GM23338 (cell line): ENCODE data around the gene FBXL20.

ENCODE experiments used
- CREB1 ChIP-seq: fragments of 250-450 bp; sonication (Bioruptor Pico); IDR thresholded peaks from 2 replicates; pipeline ENCODE4 v1.5.0; 2020; ENCODE audit warnings: low read depth, mild to moderate bottlenecking, moderate library complexity
- EZH2 ChIP-seq: fragments of 200-600 bp; sonication (generic); IDR thresholded peaks from one replicate; pipeline ENCODE4 v1.8.0; 2017; ENCODE audit warnings: antibody characterized with exemption, mild to moderate bottlenecking, low read depth; ENCODE audit not compliant: unreplicated experiment
- EZH2phosphoT487 ChIP-seq: fragments of 200-600 bp; sonication (generic); IDR thresholded peaks from one replicate; pipeline ENCODE4 v1.8.1; 2018; ENCODE audit warnings: antibody characterized with exemption; ENCODE audit not compliant: unreplicated experiment
- JUNB ChIP-seq: IDR thresholded peaks from one replicate; pipeline ENCODE4 v1.6.1; 2016; ENCODE audit warnings: antibody characterized with exemption; ENCODE audit not compliant: unreplicated experiment
- POLR2AphosphoS5 ChIP-seq: IDR thresholded peaks from 2 replicates; pipeline ENCODE4 v1.6.1; 2016; ENCODE audit warnings: antibody characterized with exemption, low read depth
- STAT1 ChIP-seq: IDR thresholded peaks from one replicate; pipeline ENCODE4 v1.6.1; 2016; ENCODE audit warnings: antibody characterized with exemption; ENCODE audit not compliant: unreplicated experiment
- ZNF114 ChIP-seq: fragments of 250-450 bp; sonication (Bioruptor Pico); IDR thresholded peaks from 2 replicates; pipeline ENCODE4 v1.5.0; 2020; ENCODE audit warnings: mild to moderate bottlenecking, moderate library complexity
- ZNF331 ChIP-seq: fragments of 250-450 bp; sonication (Bioruptor Pico); IDR thresholded peaks from 2 replicates; pipeline ENCODE4 v1.5.0; 2020; ENCODE audit warnings: low read depth, mild to moderate bottlenecking, moderate library complexity
- TF ChIP-seq, protein P1 (sequence below), 2 experiments: fragments of 200-600 bp in 1 of 2; sonication (generic) in 1 of 2; conservative IDR thresholded peaks; 2 replicates each; pipeline versions ENCODE4 v1.5.1 to v1.6.1; 2016 to 2017; ENCODE audit warnings: antibody characterized with exemption in 2 of 2, low read depth in 2 of 2, mild to moderate bottlenecking in 2 of 2, moderate library complexity in 1 of 2
- TF ChIP-seq, protein P2 (sequence below): IDR thresholded peaks from one replicate; pipeline ENCODE4 v1.6.1; 2018; ENCODE audit warnings: antibody characterized with exemption; ENCODE audit not compliant: unreplicated experiment
- TF ChIP-seq, protein P3 (sequence below): IDR thresholded peaks from 2 replicates; pipeline ENCODE4 v1.6.1; 2016; ENCODE audit warnings: antibody characterized with exemption

DNA sequence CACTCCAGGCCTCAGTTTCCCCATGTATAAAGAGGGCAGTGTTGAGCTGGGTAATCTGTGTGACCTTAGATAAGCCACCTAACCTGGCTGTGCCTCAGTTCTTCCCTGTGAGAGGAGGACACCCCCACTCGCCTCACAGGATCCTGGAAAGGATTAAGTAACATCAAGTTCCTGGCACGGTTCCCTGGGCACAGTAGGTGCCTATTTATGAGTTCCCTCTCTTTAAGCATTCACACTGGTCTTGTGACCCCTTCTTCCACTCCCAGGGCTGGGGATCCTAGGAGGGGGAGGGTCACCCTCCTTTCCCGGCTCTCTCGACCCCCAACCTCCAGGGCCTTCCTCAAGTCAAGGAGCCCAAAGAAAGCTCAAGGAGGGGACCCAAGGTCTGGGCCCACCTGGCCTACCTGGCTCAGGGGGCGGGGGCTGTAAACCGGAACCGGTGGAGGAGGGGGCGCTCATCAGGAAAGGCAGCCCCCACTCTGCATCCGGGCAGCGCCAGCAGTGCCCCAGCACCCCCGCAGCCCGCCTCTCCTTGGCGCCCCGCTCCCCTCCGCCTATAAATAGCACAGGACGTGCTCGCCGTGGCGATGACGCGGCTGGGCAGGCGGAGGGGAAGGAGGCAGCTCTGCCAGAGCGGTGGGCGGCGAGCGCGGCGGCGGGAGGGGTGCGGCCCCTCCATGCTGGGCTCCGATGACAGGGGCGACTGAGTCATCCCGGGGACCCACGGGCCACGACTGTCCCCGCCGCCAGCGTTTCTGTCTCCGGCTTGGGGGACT, 191.9 kb downstream of the FBXL20 start:
- TF ChIP-seq, protein P1, sequence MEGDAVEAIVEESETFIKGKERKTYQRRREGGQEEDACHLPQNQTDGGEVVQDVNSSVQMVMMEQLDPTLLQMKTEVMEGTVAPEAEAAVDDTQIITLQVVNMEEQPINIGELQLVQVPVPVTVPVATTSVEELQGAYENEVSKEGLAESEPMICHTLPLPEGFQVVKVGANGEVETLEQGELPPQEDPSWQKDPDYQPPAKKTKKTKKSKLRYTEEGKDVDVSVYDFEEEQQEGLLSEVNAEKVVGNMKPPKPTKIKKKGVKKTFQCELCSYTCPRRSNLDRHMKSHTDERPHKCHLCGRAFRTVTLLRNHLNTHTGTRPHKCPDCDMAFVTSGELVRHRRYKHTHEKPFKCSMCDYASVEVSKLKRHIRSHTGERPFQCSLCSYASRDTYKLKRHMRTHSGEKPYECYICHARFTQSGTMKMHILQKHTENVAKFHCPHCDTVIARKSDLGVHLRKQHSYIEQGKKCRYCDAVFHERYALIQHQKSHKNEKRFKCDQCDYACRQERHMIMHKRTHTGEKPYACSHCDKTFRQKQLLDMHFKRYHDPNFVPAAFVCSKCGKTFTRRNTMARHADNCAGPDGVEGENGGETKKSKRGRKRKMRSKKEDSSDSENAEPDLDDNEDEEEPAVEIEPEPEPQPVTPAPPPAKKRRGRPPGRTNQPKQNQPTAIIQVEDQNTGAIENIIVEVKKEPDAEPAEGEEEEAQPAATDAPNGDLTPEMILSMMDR (conservative IDR thresholded peaks at IDR 0.05; ENCODE audit: low read depth in 2 of 2): no peak
- TF ChIP-seq, protein P2, sequence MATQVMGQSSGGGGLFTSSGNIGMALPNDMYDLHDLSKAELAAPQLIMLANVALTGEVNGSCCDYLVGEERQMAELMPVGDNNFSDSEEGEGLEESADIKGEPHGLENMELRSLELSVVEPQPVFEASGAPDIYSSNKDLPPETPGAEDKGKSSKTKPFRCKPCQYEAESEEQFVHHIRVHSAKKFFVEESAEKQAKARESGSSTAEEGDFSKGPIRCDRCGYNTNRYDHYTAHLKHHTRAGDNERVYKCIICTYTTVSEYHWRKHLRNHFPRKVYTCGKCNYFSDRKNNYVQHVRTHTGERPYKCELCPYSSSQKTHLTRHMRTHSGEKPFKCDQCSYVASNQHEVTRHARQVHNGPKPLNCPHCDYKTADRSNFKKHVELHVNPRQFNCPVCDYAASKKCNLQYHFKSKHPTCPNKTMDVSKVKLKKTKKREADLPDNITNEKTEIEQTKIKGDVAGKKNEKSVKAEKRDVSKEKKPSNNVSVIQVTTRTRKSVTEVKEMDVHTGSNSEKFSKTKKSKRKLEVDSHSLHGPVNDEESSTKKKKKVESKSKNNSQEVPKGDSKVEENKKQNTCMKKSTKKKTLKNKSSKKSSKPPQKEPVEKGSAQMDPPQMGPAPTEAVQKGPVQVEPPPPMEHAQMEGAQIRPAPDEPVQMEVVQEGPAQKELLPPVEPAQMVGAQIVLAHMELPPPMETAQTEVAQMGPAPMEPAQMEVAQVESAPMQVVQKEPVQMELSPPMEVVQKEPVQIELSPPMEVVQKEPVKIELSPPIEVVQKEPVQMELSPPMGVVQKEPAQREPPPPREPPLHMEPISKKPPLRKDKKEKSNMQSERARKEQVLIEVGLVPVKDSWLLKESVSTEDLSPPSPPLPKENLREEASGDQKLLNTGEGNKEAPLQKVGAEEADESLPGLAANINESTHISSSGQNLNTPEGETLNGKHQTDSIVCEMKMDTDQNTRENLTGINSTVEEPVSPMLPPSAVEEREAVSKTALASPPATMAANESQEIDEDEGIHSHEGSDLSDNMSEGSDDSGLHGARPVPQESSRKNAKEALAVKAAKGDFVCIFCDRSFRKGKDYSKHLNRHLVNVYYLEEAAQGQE: no peak
- TF ChIP-seq POLR2AphosphoS5 (peak; percentile 50; the same call in 1 of the 2 replicates), EZH2 (no peak), CREB1 (CRISPR knock-in tag) (peak; percentile 64), EZH2phosphoT487 (no peak), ZNF114 (CRISPR knock-in tag) (no peak), JUNB (no peak), ZNF331 (CRISPR knock-in tag) (no peak), STAT1 (no peak)
- TF ChIP-seq, protein P3, sequence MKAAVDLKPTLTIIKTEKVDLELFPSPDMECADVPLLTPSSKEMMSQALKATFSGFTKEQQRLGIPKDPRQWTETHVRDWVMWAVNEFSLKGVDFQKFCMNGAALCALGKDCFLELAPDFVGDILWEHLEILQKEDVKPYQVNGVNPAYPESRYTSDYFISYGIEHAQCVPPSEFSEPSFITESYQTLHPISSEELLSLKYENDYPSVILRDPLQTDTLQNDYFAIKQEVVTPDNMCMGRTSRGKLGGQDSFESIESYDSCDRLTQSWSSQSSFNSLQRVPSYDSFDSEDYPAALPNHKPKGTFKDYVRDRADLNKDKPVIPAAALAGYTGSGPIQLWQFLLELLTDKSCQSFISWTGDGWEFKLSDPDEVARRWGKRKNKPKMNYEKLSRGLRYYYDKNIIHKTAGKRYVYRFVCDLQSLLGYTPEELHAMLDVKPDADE: 0 out of 2 replicates have a peak, but pooled peaks have one; percentile 18
